Midbrain (tissue), 1 donor: ENCODE measurements around the gene PDAP1.
"Not testable (repeated sequence)": the region's sequence is repeated elsewhere in the genome, so short reads cannot be mapped to it uniquely, and the experiment has no call there.

Experiments
- DNase-seq: peaks from one replicate; lab custom pipeline; 2025; lab: John Stamatoyannopoulos, UW

PDAP1 gene

GRCh38 chr7:99379043-99379577 lies 29.3 kb downstream of the PDAP1 start:
- peak; percentile 10 for DNase-seq

GRCh38 chr7:99375070-99375807 lies 33.2 kb downstream of the PDAP1 start:
- peak; percentile 41 for DNase-seq

- DNase-seq = no peak
Measured at GRCh38 chr7:99374111-99375064, 34.0 kb downstream of the PDAP1 start, which contains the start of gene ARPC1B. Gene ARPC1B, plus strand, starts transcription at chr7:99374730. Its CDS starts 10,985 bp downstream, at chr7:99385715.

- DNase-seq = no peak
Measured at GRCh38 chr7:99373091-99374066, 35.0 kb downstream of the PDAP1 start.

- DNase-seq = no peak
Measured at GRCh38 chr7:99372275-99373090, 35.9 kb downstream of the PDAP1 start.

- no peak for DNase-seq
Measured at GRCh38 chr7:99371376-99371920, 36.9 kb downstream of the PDAP1 start.

GRCh38 chr7:99369767-99370391 lies 38.5 kb downstream of the PDAP1 start:
- no peak for DNase-seq

- no peak for DNase-seq
Measured at GRCh38 chr7:99368750-99369389, 39.5 kb downstream of the PDAP1 start.

- DNase-seq = no peak
Measured at GRCh38 chr7:99366646-99367045, 41.8 kb downstream of the PDAP1 start.

GRCh38 chr7:99365318-99366141 lies 42.9 kb downstream of the PDAP1 start:
- no peak for DNase-seq

GRCh38 chr7:99363286-99363685 lies 45.1 kb downstream of the PDAP1 start:
- no peak for DNase-seq

GRCh38 chr7:99362801-99363200 lies 45.6 kb downstream of the PDAP1 start:
- no peak for DNase-seq

- DNase-seq = no peak
Measured at GRCh38 chr7:99359465-99360154, 48.8 kb downstream of the PDAP1 start.

- DNase-seq = not testable (repeated sequence)
Measured at GRCh38 chr7:99358521-99358920, 49.9 kb downstream of the PDAP1 start.

- DNase-seq = peak; percentile 14
Measured at GRCh38 chr7:99357701-99358490, 50.5 kb downstream of the PDAP1 start.

- DNase-seq = no peak
Measured at GRCh38 chr7:99355098-99355497, 53.3 kb downstream of the PDAP1 start.

- DNase-seq = no peak
Measured at GRCh38 chr7:99352247-99352646, 56.1 kb downstream of the PDAP1 start.
